T-cell (primary cell): ENCODE results near the gene SLC38A10. TPM values are rescaled to one million over a fixed set of nuclear protein-coding genes. Genes with fewer than 3 reads are reported as not detected.

Experiments used
- ATAC-seq, 4 experiments: fragments of 200-7000 bp in 3 of 4; fragments of 150-1000 bp in 1 of 4; cut with Tn5 transposase; replicated peaks in 1 of 4; 1 replicate in 3 of 4; 2 replicates in 1 of 4; pipeline ENCODE4 v1.10.0; 2021; ENCODE audit warnings: moderate library complexity in 3 of 4, mild to moderate bottlenecking in 2 of 4, moderate number of reproducible peaks in 1 of 4
- CTCF ChIA-PET, 2 donors: fragments of 300-600 bp; sonication (Branson Sonifier 250); formaldehyde crosslinking; loops; one replicate each; lab custom pipeline; 2022; ENCODE audit warnings: antibody characterized with exemption in 2 of 2; lab: Charles Lee
- POLR2A ChIA-PET, 2 donors: fragments of 300-600 bp; sonication (Branson Sonifier 250); formaldehyde crosslinking; loops; one replicate each; lab custom pipeline; 2022; ENCODE audit warnings: antibody characterized with exemption in 2 of 2; lab: Charles Lee
- DNase-seq, 35 experiments: peaks; one replicate each; pipeline versions ENCODE4 v3.0.0 to v3.0.0-alpha.2; 2013 to 2023
- H3K27ac ChIP-seq: one replicate; pipeline ENCODE4 v1.5.1; 2013; ENCODE audit warnings: low read length
- H3K27me3 ChIP-seq, 2 experiments: replicated peaks in 1 of 2; 1 replicate in 1 of 2; 2 replicates in 1 of 2; pipeline versions ENCODE4 v1.6.1 to v1.7.0; 2013; ENCODE audit warnings: low read length in 1 of 2, mixed read lengths in 1 of 2; ENCODE audit not compliant: control insufficient read depth in 2 of 2, insufficient read depth in 2 of 2; ENCODE audit errors: extremely low read depth in 1 of 2
- H3K36me3 ChIP-seq, 2 donors: 1 replicate in 1 of 2; 2 replicates in 1 of 2; pipeline versions ENCODE4 v1.6.1 to v1.7.0; 2013; ENCODE audit warnings: low read length in 1 of 2; ENCODE audit not compliant: control insufficient read depth in 2 of 2, insufficient read depth in 1 of 2; ENCODE audit errors: extremely low read depth in 1 of 2
- H3K4me1 ChIP-seq, 2 experiments: 1 replicate in 1 of 2; 2 replicates in 1 of 2; pipeline versions ENCODE4 v1.6.1 to v1.7.0; 2013; ENCODE audit warnings: low read length in 2 of 2, mixed read lengths in 1 of 2; ENCODE audit not compliant: insufficient read depth in 2 of 2, control insufficient read depth in 1 of 2; ENCODE audit errors: extremely low read depth in 1 of 2
- H3K4me3 ChIP-seq, 2 donors: 1 replicate in 1 of 2; 2 replicates in 1 of 2; pipeline versions ENCODE4 v1.5.1 to v1.7.0; 2013; ENCODE audit warnings: mild to moderate bottlenecking in 2 of 2, low read length in 1 of 2, moderate library complexity in 1 of 2; ENCODE audit not compliant: control insufficient read depth in 1 of 2; ENCODE audit errors: extremely low read depth in 1 of 2
- H3K9me3 ChIP-seq: 2 replicates; pipeline ENCODE4 v1.7.0; 2013
- H3K27ac Mint-ChIP-seq, 2 donors: one replicate each; pipeline ENCODE4 v1.8.0; 2020 to 2021; ENCODE audit warnings: mild to moderate bottlenecking in 2 of 2, mixed read lengths in 2 of 2
- H3K27me3 Mint-ChIP-seq, 2 donors: one replicate each; pipeline ENCODE4 v1.8.0; 2021 to 2022; ENCODE audit warnings: mixed read lengths in 2 of 2
- H3K36me3 Mint-ChIP-seq: one replicate; pipeline ENCODE4 v1.8.0; 2021; ENCODE audit warnings: mixed read lengths
- H3K4me1 Mint-ChIP-seq, 3 donors: one replicate each; pipeline ENCODE4 v1.8.0; 2020 to 2022; ENCODE audit warnings: mixed read lengths in 3 of 3, mild to moderate bottlenecking in 1 of 3
- H3K4me3 Mint-ChIP-seq, 3 donors: one replicate each; pipeline ENCODE4 v1.8.0; 2020 to 2022; ENCODE audit warnings: mild to moderate bottlenecking in 3 of 3, mixed read lengths in 3 of 3, moderate library complexity in 3 of 3
- H3K9me3 Mint-ChIP-seq, 3 donors: one replicate each; pipeline ENCODE4 v1.8.0; 2020 to 2022; ENCODE audit warnings: mixed read lengths in 3 of 3
- WGBS: methylation state at CpG from one replicate; pipeline ENCODE4 v1.1.5; 2013; ENCODE audit warnings: missing lambda C conversion rate; ENCODE audit not compliant: insufficient coverage; 5-methylcytosine and 5-hydroxymethylcytosine counted together
- total RNA-seq, 35 experiments: library from RNA in 6 of 35; stranded (reverse) in 6 of 35; fragments of 120-200 nt in 1 of 35; gene quantifications; one replicate each; pipeline versions ENCODE4 v1.2.1 to v1.2.4 and lab custom pipeline; 2013 to 2026

SLC38A10 gene
- total RNA-seq, 5 donors from 2014 or later (not counting 1 experiment from before 2014, with no cell fraction given): 52.8 to 95.2 (median 82.3) TPM

DNA sequence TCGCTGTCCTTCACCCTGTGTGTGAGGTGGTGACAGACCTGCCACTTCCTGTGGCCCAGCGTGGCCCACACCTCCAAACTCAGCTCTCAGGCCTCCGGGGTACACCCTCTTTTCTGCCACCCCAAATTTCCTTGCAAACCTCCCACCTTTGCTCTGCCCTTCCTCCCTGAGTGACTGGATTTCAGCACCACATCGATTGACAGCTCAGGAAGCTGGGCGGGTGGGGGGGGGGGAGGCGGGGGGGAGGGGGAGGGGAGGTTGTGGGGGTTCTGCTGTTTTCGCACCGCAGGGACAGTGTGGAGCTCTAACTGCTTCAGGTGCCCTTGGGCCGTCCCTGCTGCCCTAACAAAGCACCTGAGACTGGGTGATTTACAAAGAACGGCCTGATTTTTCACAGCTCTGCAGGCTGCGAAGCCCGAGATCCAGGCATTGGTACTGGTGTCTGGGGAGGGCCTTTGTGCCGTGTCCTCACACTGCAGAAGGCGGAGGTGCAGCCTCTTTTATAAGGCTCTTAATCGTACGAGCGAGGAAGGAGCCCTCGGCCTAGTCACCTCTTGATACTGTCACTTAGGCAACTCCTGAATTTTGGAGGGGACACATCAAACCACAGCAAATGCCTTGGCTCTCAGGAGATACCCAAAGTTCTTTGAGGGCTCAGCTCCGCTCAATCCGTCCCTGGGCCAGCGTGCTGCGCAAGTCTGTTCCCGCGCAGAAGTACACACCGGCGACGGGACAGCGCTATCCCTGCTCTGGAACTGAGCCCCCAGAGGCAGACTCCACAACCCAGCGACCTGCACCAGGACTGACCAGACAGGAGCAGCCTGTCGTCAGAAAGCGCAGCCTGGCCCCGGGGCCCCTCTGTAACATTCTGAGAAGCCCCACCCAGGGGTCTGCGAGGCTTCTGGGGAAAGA, 52.4 kb downstream of the SLC38A10 start:
- H3K4me1 Mint-ChIP-seq: peaks cover 26 to 35% (median 32%) of the 10 kb centered on the region in 3 donors
- H3K36me3 Mint-ChIP-seq: no peaks in the 10 kb centered on the region
- POLR2A ChIA-PET: no interaction called here
- Histone ChIP-seq H3K36me3 (no peaks in the 10 kb centered on the region), H3K27me3 (no peaks in the 10 kb centered on the region), H3K27ac (no peak overlapping the region), H3K9me3 (no peaks in the 10 kb centered on the region), H3K4me3 (no peak overlapping the region), H3K4me1 (peaks cover 10 to 36% of the 10 kb centered on the region in 2 experiments)
- no peak overlapping the region for H3K4me3 Mint-ChIP-seq
- CTCF ChIA-PET: no interaction called here
- ATAC-seq (no peak), DNase-seq (no peak)
- no peaks in the 10 kb centered on the region for H3K9me3 Mint-ChIP-seq
- H3K27me3 Mint-ChIP-seq: no peaks in the 10 kb centered on the region
- H3K27ac Mint-ChIP-seq: peak overlapping the region in 1 of 2 donors; percentile 59
- 87% methylated on average over 24 of the region's 33 CpGs for WGBS

DNA sequence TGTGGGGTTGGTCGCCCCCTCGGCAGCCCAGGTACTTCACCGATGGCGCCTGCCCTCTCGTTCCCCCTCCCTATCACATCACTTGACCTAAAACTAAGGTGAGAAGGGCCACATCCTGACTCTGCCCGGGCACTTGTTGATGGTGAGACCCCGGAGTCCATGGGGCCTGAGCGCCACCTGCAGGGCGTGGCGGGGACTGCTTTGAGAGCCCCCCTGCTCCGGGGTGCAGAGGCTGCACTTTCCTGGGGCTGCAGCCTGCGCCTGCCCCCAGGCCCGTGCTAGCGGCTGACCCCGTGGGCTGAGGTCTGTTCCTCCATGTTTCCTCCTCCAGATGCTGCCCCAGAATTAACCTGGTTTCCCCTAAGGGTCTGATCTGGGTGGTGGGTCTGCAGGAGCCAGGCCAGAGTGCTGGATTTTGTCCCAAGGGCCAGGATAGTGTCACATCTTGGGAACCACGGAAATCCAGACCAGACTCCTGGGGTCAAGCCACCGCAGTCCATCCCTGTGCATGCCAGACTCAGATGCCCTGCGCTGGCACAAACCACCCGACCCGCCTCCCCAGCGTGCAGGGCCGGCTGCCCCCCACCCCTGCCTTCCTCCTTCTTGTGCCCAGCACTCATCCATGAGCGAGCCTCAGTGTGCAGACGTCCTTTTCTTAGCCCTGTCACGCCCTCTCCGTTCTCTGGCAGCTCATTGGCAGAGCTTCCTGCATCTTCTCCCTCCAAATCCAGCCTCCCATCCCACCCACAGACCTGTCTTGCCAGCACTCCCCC, 53.3 kb downstream of the SLC38A10 start:
- Mint-ChIP-seq H3K4me1 (peaks cover 33 to 43% (median 39%) of the 10 kb centered on the region in 3 donors), H3K36me3 (no peaks in the 10 kb centered on the region), H3K4me3 (peak overlapping the region in 2 of 3 donors; percentile 56 to 94), H3K9me3 (no peaks in the 10 kb centered on the region), H3K27ac (peak overlapping the region; percentile 28 to 59), H3K27me3 (no peaks in the 10 kb centered on the region)
- Histone ChIP-seq H3K9me3 (no peaks in the 10 kb centered on the region), H3K36me3 (no peaks in the 10 kb centered on the region), H3K27me3 (no peaks in the 10 kb centered on the region), H3K4me3 (no peak overlapping the region), H3K4me1 (peaks cover 11 to 45% of the 10 kb centered on the region in 2 experiments), H3K27ac (no peak overlapping the region)
- CTCF ChIA-PET: interaction anchor here in 1 of 2 donors (0.6 kb wide), 1 partner anchor 40 kb away, joined by 3 read pairs; no protein-coding TSS in a partner anchor
- WGBS: 34% methylated on average over 9 of the region's 26 CpGs
- POLR2A ChIA-PET: no interaction called here
- ATAC-seq (no peak), DNase-seq (peak in 33 of 35 experiments; percentile 28 to 71 (median 51))

DNA sequence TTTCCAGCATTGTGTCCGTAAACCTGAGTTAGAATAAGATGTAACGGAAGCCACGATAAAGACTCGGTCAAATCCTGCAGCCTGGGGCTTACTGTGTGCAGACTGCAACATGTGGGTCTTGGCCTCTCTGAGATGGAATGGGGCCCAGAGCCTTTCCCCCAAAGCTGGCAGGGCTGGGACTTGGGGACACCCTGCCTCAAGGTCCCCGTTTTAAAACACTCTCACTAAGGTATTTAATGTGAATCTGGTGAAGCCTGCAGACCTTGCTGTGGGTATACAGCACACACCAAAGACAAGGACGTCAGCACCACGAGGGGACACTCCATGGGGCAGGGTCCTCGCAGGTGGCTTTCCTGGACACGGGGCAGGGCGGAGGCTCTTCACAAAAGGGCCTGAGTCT, 53.9 kb downstream of the SLC38A10 start:
- Histone ChIP-seq H3K9me3 (no peaks in the 10 kb centered on the region), H3K27me3 (no peaks in the 10 kb centered on the region), H3K4me3 (no peak overlapping the region), H3K36me3 (no peaks in the 10 kb centered on the region), H3K27ac (no peak overlapping the region), H3K4me1 (peaks cover 11 to 51% of the 10 kb centered on the region in 2 experiments)
- no peak for DNase-seq
- no peaks in the 10 kb centered on the region for H3K9me3 Mint-ChIP-seq
- H3K36me3 Mint-ChIP-seq: no peaks in the 10 kb centered on the region
- ATAC-seq: no peak
- peaks cover 33 to 47% (median 39%) of the 10 kb centered on the region in 3 donors for H3K4me1 Mint-ChIP-seq
- peak overlapping the region; percentile 91 to 94 (median 92) for H3K4me3 Mint-ChIP-seq
- POLR2A ChIA-PET: no interaction called here
- no peaks in the 10 kb centered on the region for H3K27me3 Mint-ChIP-seq
- CTCF ChIA-PET: no interaction called here
- no peak overlapping the region for H3K27ac Mint-ChIP-seq
- no CpG with 5 or more reads among the region's 10 CpGs for WGBS

DNA sequence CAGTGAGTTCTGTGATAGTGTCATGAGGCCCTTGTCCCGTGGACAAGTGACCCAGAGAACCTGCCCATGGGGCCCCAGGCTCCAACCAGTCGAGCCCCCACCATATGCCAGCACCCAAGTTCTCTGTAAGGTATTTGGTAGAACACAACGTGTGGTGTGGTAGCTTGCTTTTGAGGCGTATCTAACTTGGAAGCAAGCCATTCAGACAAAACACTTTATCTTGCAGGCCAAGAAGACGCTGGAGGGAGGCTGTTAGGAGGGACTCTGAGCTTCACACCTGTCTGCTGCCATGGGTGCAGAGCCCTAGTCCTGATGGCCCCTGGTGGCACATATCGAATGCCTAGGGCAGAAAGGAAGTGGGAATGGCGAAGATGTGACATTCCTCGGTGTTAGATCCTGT, 54.3 kb downstream of the SLC38A10 start:
- H3K36me3 ChIP-seq: no peaks in the 10 kb centered on the region
- no peak for ATAC-seq
- ChIA-PET CTCF (no interaction called here), POLR2A (interaction anchor here in 1 of 2 donors (0.5 kb wide), 1 partner anchor 18 kb away, joined by 9 read pairs; the partner anchor contains the start of gene CEP131)
- no peaks in the 10 kb centered on the region for H3K27me3 ChIP-seq
- no peak overlapping the region for H3K4me3 ChIP-seq
- WGBS: 94% methylated on average over 4 of the region's 8 CpGs
- H3K9me3 Mint-ChIP-seq: no peaks in the 10 kb centered on the region
- H3K9me3 ChIP-seq: no peaks in the 10 kb centered on the region
- DNase-seq: no peak
- H3K27me3 Mint-ChIP-seq: no peaks in the 10 kb centered on the region
- no peaks in the 10 kb centered on the region for H3K36me3 Mint-ChIP-seq
- H3K27ac ChIP-seq: no peak overlapping the region
- peak overlapping the region; percentile 91 to 94 (median 92) for H3K4me3 Mint-ChIP-seq
- peaks cover 11 to 55% of the 10 kb centered on the region in 2 experiments for H3K4me1 ChIP-seq
- H3K4me1 Mint-ChIP-seq: peaks cover 33 to 50% (median 39%) of the 10 kb centered on the region in 3 donors
- no peak overlapping the region for H3K27ac Mint-ChIP-seq

DNA sequence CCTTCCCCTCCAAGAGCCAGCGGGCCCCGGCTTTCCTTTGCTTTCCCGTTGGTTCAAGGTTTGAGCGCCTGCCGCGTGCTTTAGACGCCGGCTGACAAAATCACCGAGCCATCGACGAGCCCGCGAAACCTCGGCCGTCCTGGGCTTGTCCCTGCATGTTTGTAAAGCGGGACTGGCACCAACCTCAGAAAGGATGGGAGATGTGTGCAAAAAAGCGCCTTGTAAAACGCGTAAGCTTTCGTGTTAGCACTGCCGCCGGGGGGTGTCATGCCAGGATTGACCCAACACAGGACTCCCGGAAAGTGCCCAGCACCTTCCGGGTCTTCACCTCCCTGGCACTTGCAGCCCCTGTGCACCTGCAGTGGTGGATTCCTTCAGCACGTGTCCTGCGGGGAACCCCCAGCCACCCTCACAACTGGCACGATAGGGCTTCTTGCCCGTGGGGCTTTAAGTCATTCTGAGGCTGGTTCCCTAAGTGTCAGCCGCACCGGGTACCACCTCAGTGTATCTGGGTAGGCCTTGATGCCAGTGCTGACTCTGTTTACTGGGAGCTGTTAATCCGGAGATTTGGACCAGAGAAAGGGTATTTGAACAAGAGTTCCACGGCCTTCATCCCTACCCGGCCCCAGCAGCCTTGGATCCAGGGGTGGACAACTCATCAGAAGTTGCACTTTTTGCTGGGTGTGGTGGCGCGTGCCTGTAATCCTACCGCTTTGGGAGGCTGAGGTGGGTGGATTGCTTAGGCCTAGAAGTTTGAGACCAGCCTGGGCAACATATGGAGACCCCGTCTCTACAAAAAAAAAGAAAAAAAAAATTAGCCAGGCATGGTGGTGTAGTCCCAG, 55.2 kb downstream of the SLC38A10 start:
- H3K9me3 ChIP-seq: no peaks in the 10 kb centered on the region
- H3K4me3 ChIP-seq: peak overlapping the region; percentile 78 to 79
- CTCF ChIA-PET: interaction anchor here in 1 of 2 donors (1.0 to 1.8 kb wide), 3 partner anchors 15 to 52 kb away, joined by 4 to 15 read pairs (median 5); partner anchors contain the start of gene CEP131
- peaks cover 11 to 58% of the 10 kb centered on the region in 2 experiments for H3K4me1 ChIP-seq
- peak overlapping the region; percentile 91 to 94 (median 92) for H3K4me3 Mint-ChIP-seq
- H3K27ac ChIP-seq: no peak overlapping the region
- no peaks in the 10 kb centered on the region for H3K27me3 ChIP-seq
- no peaks in the 10 kb centered on the region for H3K27me3 Mint-ChIP-seq
- no peaks in the 10 kb centered on the region for H3K36me3 ChIP-seq
- no peaks in the 10 kb centered on the region for H3K9me3 Mint-ChIP-seq
- DNase-seq (peak in 21 of 35 experiments; percentile 14 to 64 (median 28)), ATAC-seq (no peak)
- POLR2A ChIA-PET: interaction anchor here (0.5 to 1.3 kb wide), 2 partner anchors 17 kb away, joined by 5 to 9 read pairs; partner anchors contain the start of gene CEP131 (in 2 of the 2)
- 17% methylated on average over 32 of the region's 37 CpGs for WGBS
- H3K27ac Mint-ChIP-seq: peak overlapping the region; percentile 82 to 92
- peaks cover 4% of the 10 kb centered on the region for H3K36me3 Mint-ChIP-seq
- peaks cover 36 to 54% (median 42%) of the 10 kb centered on the region in 3 donors for H3K4me1 Mint-ChIP-seq
